Renal cortical epithelial cell (primary cell): ENCODE measurements around the gene ADTRP. TPM values are rescaled to one million over a fixed set of nuclear protein-coding genes. Genes with fewer than 3 reads are reported as not detected.

Source experiments
- DNase-seq: peaks from one replicate; pipeline ENCODE4 v3.0.0-alpha.2; 2011; ENCODE audit warnings: low read depth
- total RNA-seq: library from RNA; depleted of rRNA; stranded (reverse); fragments of >200 nt; gene quantifications from 2 replicates; pipeline ENCODE4 v1.2.3, GENCODE V29; 2014

ADTRP gene
- total RNA-seq, 1 donor from 2014 or later: 1.4 TPM

DNA sequence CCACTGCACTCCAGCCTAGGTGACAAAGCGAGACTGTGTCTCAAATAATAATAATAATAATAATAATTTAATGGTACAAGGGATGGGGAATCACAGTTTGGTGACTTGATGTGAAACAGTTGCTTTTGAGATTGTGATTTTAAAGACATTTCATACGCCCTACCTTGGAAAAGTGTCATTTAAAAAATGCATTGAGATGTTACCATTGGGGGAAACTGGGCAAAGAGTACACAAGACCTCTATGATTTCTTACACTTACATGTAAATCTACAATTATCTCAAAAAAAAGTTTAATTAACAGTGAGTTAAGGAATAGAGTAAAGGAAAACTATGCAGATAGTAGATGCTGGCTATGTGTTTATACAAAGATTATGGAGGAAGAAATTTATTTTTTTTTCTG lies 22.3 kb downstream of the ADTRP start:
- DNase-seq: no peak

- DNase-seq: no peak
These were observed 22.9 kb downstream of the ADTRP start for GRCh38 chr6:11755725-11756124.

GRCh38 chr6:11754625-11755271 lies 23.9 kb downstream of the ADTRP start:
- peak; percentile 73 for DNase-seq

DNA sequence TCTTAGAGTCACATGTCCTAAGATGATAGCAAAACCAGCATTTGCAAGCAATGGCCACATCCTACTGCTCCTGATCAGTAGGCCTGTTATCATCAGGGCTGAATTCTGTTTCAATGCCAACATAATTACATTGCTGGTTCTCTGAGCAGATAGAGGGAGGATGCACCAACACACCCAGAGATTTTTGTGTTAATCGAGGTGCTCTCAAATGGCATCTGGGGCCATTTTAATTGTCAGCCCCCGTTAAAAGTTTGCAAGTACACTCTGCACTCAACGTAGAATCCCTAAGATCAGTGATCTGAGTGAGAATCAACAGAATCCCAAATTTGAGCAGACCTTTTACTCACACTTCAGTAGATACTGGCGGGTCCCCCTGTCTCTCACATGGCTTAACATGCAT lies 24.8 kb downstream of the ADTRP start:
- DNase-seq: no peak

GRCh38 chr6:11752360-11752759 lies 26.2 kb downstream of the ADTRP start:
- DNase-seq: peak; percentile 52

GRCh38 chr6:11750682-11751081 lies 27.9 kb downstream of the ADTRP start:
- no peak for DNase-seq

- DNase-seq: no peak
These were observed 29.9 kb downstream of the ADTRP start for GRCh38 chr6:11748591-11749210.

DNA sequence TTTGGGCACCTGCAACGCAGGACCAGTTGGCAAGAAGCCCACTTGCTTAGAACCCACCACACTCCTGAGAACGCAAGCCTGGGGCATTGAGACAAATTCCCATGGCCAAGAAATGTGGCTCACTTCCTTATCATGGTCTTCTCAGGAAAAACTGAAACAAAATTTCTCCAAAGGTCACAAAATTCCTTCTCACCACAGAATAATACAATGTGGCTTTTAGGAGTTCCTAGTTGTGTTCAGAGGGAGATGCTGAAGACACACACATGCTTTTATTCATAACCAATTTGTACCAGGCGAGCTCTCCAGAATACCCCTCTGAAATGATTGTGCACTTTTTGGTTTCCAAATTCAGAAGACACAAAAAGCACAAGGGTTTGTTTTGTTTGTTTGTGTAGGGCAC lies 31.6 kb downstream of the ADTRP start:
- DNase-seq: no peak

GRCh38 chr6:11744753-11745152 lies 33.9 kb downstream of the ADTRP start:
- peak; percentile 95 for DNase-seq

- no peak for DNase-seq
These were observed 34.5 kb downstream of the ADTRP start for GRCh38 chr6:11744101-11744500.

DNA sequence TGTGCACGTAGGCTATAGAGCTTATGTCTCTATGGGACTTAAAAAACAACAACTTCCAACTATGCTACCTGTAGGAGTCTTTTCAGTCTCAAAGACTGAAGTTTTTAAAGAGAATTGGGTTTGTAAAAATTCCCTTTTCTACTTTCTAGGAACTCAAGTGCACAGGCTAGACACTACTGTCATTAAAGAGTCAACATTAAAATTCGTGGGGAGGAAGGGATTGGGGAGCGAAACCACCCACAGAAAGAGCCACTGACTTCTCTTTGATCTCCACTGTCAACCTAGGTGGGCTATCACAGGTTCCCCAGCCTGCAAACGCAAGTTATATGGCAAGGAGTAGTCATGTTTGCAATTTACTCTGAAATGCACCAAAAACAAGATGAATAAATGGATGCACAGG lies 37.7 kb downstream of the ADTRP start:
- no peak for DNase-seq

DNA sequence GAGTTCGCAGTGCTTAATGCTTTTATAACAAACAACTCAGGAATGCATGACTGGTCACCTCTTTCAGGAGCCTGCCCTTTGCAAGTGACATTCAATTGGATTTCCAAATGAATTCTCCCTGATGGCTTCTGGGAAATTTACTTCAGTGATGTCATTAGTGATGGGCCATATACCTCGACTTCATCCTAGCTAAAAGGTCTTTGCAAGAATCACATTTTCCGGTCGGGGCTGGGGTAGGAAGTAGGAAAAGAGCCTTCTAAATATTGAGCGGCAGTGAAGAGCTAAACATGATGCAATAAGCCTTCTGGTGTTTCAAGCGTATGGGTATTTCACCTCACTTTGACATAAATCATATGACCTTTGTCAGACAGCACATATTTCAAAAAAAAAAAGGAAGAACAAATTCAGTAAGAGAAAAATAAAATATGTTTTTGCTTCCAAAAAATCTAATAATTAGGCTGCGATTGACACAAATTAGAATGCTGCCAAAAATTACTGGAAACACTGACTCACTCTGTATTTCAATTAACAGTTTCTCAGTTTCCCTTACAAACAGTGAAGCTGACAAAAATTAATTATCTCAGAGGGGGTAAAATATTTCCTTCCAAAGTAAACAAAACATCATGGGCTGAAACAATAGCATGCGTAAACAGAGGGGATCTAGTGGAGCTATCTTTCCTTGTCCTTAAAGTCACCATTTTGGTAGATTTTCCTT lies 39.8 kb downstream of the ADTRP start:
- peak; percentile 87 for DNase-seq

DNA sequence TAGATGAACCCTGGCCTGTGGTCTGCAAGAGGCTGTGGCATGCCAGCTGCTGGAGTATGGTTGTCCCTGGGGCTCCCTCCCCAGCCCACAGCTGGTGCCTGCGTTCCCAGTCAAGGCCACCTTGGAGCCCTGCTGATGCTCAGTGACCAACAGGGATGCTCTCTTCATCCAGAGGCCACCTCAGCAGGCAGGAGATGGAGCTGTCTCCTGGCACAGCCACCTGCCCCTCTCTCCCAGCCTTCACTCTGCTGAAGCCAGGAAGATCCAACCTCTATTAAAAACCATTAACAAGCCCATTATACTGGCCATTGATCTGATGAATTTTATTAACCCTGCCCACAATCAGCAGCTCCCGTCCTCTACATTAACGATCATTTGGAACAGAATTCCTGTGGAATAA lies 40.4 kb downstream of the ADTRP start:
- no peak for DNase-seq

GRCh38 chr6:11736601-11737000 lies 42.0 kb downstream of the ADTRP start:
- DNase-seq: no peak

DNA sequence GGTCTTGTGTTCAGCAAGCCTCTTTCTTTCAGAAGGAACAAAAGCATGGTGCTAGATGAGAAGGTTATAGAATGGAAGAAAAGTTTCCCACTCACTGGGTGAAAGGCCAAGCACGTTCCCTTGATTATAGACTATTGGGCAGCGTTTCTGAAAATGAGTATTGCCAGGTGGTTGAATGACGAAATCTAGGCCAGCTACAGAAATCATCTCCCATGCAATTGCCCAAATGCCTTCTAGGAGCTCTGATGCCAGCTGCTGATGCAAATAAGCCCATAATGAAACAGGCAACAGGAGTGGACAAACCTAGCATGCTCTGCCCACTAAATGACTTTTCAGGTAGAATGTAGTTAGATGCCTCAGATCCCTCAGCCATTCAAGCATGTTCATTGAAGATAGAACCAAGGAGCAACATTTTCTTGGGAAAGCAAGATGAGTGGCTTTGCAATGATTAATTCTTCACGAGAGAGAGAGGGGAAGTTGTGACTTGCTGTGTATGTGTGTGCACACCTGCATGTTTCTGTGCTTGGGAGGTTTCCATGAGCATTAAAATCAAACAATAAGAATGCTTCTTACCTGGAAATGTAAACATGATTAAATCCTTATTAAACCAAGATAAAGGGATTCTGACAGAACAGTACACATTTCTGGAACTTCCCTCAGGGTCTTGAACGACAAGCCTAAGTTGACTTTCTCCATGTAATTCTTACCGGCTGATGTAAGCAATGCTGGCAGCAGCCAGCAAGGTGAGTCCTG lies 43.6 kb downstream of the ADTRP start:
- peak; percentile 15 for DNase-seq

DNA sequence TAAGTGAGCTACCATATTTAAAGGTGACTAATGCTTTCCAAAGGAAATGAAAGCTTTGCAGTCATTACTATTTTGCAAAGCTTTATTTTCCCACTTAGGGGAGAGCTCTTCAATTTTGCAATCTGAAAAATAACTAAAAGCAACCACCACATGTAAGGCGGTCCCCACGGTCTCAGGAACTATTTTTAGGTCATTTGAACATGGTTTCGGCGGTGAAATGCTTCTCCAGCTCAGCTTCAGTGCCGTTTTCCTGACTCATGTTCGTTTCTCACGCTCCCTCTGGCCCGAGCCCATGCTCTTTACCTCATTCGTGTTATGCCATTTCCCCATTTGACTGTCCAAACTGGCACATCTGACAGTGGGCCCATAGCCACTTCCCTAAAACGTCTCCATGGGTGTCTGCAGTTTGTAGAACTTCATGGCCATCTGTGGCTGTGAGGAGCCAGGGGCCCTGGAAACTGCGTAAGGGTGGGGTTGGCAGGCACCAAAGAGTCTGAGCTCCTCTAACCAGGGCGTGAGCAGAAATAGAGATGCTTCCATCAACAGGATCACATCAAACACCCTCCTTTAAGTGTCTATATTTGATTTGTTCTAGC lies 46.5 kb downstream of the ADTRP start:
- no peak for DNase-seq

DNA sequence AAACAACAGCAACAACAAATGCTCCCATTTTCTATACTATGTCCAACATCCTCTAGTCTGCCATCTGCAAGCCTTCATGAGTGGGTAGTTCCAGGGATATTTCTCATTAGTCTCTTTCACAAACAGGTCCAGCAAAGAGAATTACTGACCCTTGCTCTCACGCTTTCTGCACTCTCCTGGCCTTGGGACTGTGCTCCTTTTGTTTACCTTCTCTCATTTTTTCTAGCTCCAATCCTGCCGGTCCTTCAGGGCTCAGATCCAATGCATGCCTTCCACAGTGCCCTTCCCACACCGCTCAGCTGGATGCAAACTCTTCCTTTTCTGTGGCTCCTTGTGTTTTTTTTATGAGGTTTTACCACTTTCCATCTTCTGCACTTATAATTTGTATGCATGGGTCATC lies 47.2 kb downstream of the ADTRP start:
- DNase-seq: no peak

GRCh38 chr6:11730641-11731040 lies 48.0 kb downstream of the ADTRP start:
- no peak for DNase-seq

DNA sequence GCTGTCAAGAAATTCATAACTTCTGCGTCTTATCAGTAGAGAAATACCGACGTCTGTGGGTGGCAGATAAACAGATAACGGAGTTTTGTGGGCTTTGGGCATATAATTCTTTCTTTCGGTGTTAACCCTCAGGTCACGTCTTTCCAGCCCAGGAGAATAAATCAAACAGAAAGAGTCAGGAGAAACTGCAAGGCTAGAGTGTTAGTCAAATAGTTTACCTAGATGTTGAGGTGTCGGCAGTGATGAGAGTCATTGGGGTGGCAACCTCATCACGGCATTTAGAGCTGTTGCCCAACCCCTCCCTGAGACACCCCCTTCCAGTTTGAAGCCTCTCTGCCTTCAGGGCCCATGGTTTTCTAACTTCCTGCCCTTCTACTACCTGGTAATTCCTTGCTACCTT lies 49.5 kb downstream of the ADTRP start:
- no peak for DNase-seq

GRCh38 chr6:11727998-11728961 lies 50.3 kb downstream of the ADTRP start:
- DNase-seq: no peak
